ENCODE results near the gene RYR2.

DNA sequence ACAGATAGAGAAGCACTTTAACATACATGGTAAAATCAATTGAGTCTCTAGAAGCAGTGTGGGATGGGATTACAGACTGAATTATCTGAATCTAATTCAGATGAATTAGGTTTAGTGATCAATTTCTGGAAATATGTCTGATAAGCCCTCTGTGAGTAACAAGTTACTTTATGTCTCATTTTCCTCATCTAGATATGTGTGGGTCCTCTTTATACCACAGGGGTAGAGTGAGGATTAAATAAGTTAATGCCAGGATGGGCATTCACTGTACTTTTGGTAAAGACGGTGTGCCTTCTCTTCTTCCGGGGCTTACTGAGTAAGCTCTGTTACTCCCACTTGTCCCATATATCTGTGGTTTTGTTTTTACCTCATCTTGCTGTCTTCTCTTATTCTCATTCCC is 225.8 kb downstream of the RYR2 start:
- TF ChIP-seq POLR2A (IDR thresholded peaks at IDR 0.05; ENCODE audit: low read depth, low read length) (no peak), TAF1 (IDR thresholded peaks at IDR 0.05; ENCODE audit: borderline replicate concordance, low read depth, low read length) (no peak), POLR2AphosphoS5 (IDR thresholded peaks at IDR 0.05; ENCODE audit: low read depth, low read length) (no peak)
